RWPE2 (cell line): ENCODE measurements around the gene OR10H4.
A peak's percentile ranks its signal among the peaks of the same experiment; 100 is the strongest.

Source experiments
- ATAC-seq: fragments of 200-7000 bp; cut with Tn5 transposase; 3 replicates; pipeline ENCODE4 v1.9.1; 2021; ENCODE audit warnings: low read depth
- DNase-seq: peaks from one replicate; pipeline ENCODE4 v3.0.0-alpha.2; 2020; ENCODE audit warnings: low spot score
- H3K27ac ChIP-seq: fragments of 450-650 bp; 2 replicates; pipeline ENCODE4 v1.5.1; 2017; ENCODE audit warnings: mild to moderate bottlenecking; ENCODE audit not compliant: poor library complexity, severe bottlenecking
- H3K27me3 ChIP-seq: fragments of 250-450 bp; sonication (Bioruptor Pico); 2 replicates; pipeline ENCODE4 v1.5.1; 2021; ENCODE audit warnings: mild to moderate bottlenecking, moderate library complexity; ENCODE audit not compliant: insufficient read depth, poor library complexity, severe bottlenecking
- H3K36me3 ChIP-seq: fragments of 250-450 bp; sonication (Bioruptor Pico); 2 replicates; pipeline ENCODE4 v1.5.1; 2020; ENCODE audit warnings: low read depth, mild to moderate bottlenecking, moderate library complexity
- H3K4me1 ChIP-seq: fragments of 250-450 bp; sonication (Bioruptor Pico); 2 replicates; pipeline ENCODE4 v1.5.1; 2021; ENCODE audit warnings: mild to moderate bottlenecking, moderate library complexity; ENCODE audit not compliant: insufficient read depth, poor library complexity, severe bottlenecking
- H3K4me3 ChIP-seq: fragments of 250-450 bp; sonication (Bioruptor Pico); 2 replicates; pipeline ENCODE4 v1.5.1; 2021; ENCODE audit warnings: mild to moderate bottlenecking, moderate library complexity; ENCODE audit not compliant: severe bottlenecking
- H3K9me3 ChIP-seq: fragments of 250-450 bp; sonication (Bioruptor Pico); 2 replicates; pipeline ENCODE4 v1.5.1; 2021; ENCODE audit warnings: mild to moderate bottlenecking, moderate library complexity; ENCODE audit not compliant: severe bottlenecking
- CTCF ChIP-seq: fragments of 450-650 bp; IDR thresholded peaks from one replicate; pipeline ENCODE4 v1.5.1; 2017; ENCODE audit warnings: mild to moderate bottlenecking, moderate library complexity; ENCODE audit not compliant: poor library complexity, severe bottlenecking

Gene OR10H4

GRCh38 chr19:15934332-15935078, 14.3 kb upstream of the OR10H4 start, which contains the start of gene CYP4F11:
TSS of gene CYP4F11 (minus strand) at chr19:15934529. CDS start at chr19:15934408, 121 bp downstream.
- DNase-seq (peak; percentile 86), ATAC-seq (peak; percentile 84)

GRCh38 chr19:15935167-15935702, 13.6 kb upstream of the OR10H4 start:
- DNase-seq (no peak), ATAC-seq (peak; percentile 47)
- H3K9me3 ChIP-seq: no peaks in the 10 kb centered on the region
- peaks cover 11% of the 10 kb centered on the region for H3K4me1 ChIP-seq
- peak overlapping the region; percentile 55 for H3K27ac ChIP-seq
- H3K36me3 ChIP-seq: no peaks in the 10 kb centered on the region
- H3K4me3 ChIP-seq: no peak overlapping the region
- no peak for TF ChIP-seq CTCF
- no peaks in the 10 kb centered on the region for H3K27me3 ChIP-seq

More at GRCh38 chr19:15934332-15935078, 14.3 kb upstream of the OR10H4 start, which contains the start of gene CYP4F11:
- H3K4me1 ChIP-seq: peaks cover 11% of the 10 kb centered on the region
- peak within 1 kb of the TSS; percentile 55 for H3K27ac ChIP-seq
- TF ChIP-seq CTCF: no peak
- H3K27me3 ChIP-seq: no peaks in the 10 kb centered on the region
- H3K9me3 ChIP-seq: no peaks in the 10 kb centered on the region
- H3K36me3 ChIP-seq: no peaks in the 10 kb centered on the region
- H3K4me3 ChIP-seq: no peak within 1 kb of the TSS

- Histone ChIP-seq H3K36me3 (no peaks in the 10 kb centered on the region), H3K27ac (no peak overlapping the region), H3K4me1 (peaks cover 11% of the 10 kb centered on the region), H3K4me3 (no peak overlapping the region), H3K27me3 (no peaks in the 10 kb centered on the region), H3K9me3 (no peaks in the 10 kb centered on the region)
- no peak for ATAC-seq
- no peak for TF ChIP-seq CTCF
- DNase-seq: no peak
Observed at GRCh38 chr19:15936173-15936572, 12.6 kb upstream of the OR10H4 start.

- Histone ChIP-seq H3K36me3 (no peaks in the 10 kb centered on the region), H3K27me3 (no peaks in the 10 kb centered on the region), H3K27ac (no peak overlapping the region), H3K4me3 (no peak overlapping the region), H3K4me1 (peaks cover 11% of the 10 kb centered on the region), H3K9me3 (no peaks in the 10 kb centered on the region)
- no peak for DNase-seq
- TF ChIP-seq CTCF: no peak
- ATAC-seq: no peak
Observed at GRCh38 chr19:15936950-15937349, 11.9 kb upstream of the OR10H4 start.

GRCh38 chr19:15937771-15938170, 11.0 kb upstream of the OR10H4 start:
- H3K27me3 ChIP-seq: no peaks in the 10 kb centered on the region
- no peak overlapping the region for H3K27ac ChIP-seq
- TF ChIP-seq CTCF: no peak
- H3K36me3 ChIP-seq: no peaks in the 10 kb centered on the region
- ATAC-seq: no peak
- no peaks in the 10 kb centered on the region for H3K9me3 ChIP-seq
- H3K4me1 ChIP-seq: peaks cover 11% of the 10 kb centered on the region
- H3K4me3 ChIP-seq: no peak overlapping the region
- no peak for DNase-seq
